HG02970 (cell line): ENCODE results near the gene ENTHD1.
"Not testable (repeated sequence)": the region's sequence is repeated elsewhere in the genome, so short reads cannot be mapped to it uniquely, and the experiment has no call there.

Experiments used
- ATAC-seq: cut with Tn5 transposase; IDR thresholded peaks from one replicate; pipeline ENCODE4 v1.9.1; 2021; ENCODE audit warnings: mild to moderate bottlenecking, moderate library complexity, moderate number of reproducible peaks; ENCODE audit not compliant: unreplicated experiment, low FRiP score

Gene ENTHD1

DNA sequence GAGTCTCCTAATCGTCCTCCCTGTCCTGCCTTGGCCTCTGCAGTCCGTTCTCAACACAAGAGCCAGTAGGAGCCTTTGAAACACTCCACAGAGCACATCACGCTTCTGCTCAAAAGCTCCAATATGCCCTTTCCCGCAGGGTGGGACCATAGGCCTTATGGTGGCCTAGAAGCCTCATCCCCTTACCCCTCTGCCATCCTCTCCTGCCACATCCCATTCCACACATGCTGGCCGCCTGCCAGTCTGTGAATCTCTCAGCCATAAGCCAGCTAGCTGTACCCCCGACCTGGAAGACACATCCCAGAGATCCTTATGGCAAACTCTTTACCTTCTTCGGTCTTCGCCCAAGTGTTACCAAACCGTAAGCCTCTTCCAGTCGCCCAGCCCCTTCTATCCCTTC, 157.8 kb downstream of the ENTHD1 start:
- no peak for ATAC-seq

GRCh38 chr22:39734866-39735265, 158.7 kb downstream of the ENTHD1 start:
- no peak for ATAC-seq

DNA sequence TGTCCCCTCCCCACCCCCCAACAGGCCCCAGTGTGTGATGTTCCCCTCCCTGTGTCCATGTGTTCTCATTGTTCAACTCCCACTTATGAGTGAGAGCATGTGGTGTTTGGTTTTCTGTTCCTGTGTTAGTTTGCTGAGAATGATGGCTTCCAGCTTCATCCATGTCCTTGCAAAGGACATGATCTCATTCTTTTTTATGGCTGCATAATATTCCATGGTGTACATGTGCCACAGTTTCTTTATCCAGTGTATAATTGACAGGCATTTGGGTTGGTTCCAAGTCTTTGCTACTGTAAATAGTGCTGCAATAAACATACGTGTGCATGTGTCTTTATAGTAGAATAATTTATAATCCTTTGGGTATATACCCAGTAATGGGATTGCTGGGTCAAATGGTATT, 159.5 kb downstream of the ENTHD1 start:
- ATAC-seq: not testable (repeated sequence)

DNA sequence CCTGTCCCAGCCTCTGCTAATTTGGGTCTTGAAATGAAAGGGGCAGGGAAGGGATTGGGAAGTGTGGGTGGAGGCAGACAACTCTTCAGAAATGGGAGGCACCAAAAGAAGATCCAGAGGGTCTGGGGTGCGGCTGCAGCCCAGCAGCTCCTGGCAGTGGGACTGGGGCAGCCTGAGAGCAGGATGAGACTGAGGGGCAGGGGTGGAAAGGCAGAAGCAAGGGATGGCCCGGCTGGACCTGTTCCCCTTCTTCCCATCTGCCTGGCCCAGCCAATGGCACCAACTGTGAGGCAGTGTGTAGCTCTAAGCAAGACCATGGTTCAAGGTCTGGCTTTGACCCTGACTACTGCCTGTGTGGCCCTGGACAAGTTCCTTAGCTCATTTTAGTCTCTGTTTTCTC, 160.4 kb downstream of the ENTHD1 start:
- ATAC-seq: no peak

DNA sequence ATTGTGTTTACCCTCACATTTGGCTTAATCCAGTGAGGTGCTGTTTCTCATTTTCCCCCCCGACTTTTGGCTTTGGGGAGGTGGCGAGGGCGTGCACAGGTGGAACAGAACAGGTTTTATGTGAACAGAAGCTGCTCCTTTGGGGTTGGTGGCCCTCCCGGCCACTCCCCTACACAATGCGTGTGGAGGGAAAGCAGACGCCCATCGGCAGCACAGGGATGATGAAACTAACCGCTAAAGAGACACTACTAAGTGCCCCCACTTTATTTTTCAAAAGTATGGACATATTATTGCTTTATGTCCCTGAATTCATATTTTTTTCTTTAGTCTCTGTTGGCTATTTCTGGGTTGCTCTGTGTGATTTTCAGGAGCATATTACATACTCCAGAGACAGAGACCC, 160.9 kb downstream of the ENTHD1 start:
- ATAC-seq: no peak

- no peak for ATAC-seq
These were observed 161.5 kb downstream of the ENTHD1 start for GRCh38 chr22:39731881-39732555.

DNA sequence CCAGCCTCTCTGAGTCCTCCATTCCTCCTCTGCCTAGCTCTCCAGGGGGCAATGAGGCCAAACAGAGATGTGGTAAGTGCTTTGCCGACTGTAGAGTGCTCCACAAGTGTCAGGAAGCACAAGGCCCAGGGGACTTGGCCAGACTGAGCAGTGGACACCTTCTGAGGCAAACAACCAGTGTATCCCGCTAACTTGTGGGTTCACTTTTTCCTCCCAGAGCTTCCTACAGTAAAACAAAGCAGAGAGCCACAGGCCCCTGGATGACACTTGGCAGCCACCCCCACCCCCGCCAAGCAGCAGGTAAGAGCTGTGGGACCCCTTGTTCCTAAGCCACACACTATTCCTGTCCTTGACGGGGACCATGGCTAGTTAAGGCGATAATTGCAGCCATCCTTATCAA, 162.1 kb downstream of the ENTHD1 start:
- ATAC-seq: no peak

- no peak for ATAC-seq
These were observed 164.2 kb downstream of the ENTHD1 start for GRCh38 chr22:39729141-39729934.

- ATAC-seq: no peak
These were observed 165.2 kb downstream of the ENTHD1 start for GRCh38 chr22:39728236-39728860.

DNA sequence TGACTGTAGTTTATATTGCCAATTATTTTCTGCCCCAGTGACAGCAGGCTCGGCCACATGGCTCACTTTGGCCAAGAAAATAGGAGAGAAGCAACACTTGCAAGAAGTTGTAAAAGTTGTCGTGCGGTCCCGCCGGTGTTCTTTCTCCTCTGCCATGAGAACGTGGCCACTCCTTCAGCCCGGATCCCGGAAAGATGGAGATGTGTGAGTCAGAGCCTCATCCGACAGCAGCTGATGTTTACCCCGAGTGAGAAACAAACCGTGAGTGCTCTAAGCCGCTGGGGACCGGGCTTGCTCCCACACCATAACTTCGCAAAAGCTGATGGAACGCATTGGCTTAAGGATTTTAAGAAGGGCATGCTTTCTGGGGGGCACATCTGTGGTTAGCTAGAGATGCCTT, 166.0 kb downstream of the ENTHD1 start:
- ATAC-seq: no peak

- no peak for ATAC-seq
These were observed 168.1 kb downstream of the ENTHD1 start for GRCh38 chr22:39725351-39726035.

- no peak for ATAC-seq
These were observed 168.7 kb downstream of the ENTHD1 start for GRCh38 chr22:39724857-39725256.

DNA sequence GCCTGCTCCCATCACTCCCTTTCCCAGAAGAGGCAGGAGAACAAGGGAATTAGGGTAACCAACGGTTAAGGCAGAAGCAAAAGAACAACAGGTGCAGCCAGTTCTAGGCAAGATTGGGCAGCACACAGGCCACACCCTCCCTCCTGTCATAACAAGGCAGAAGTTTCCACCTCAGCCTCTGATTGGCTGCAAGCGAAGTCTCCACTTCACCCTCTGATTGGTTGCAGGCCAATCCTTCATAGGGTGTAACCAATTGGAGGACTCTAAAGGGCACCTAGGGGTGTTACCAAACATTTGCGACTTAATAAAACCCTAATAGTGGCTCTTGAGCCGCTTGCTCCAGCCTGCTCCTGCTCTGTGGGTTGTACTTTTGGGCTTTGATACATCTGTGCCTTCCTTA, 169.2 kb downstream of the ENTHD1 start:
- no peak for ATAC-seq

- no peak for ATAC-seq
These were observed 169.6 kb downstream of the ENTHD1 start for GRCh38 chr22:39723899-39724351.

- ATAC-seq: no peak
These were observed 170.1 kb downstream of the ENTHD1 start for GRCh38 chr22:39723463-39723862.

GRCh38 chr22:39722501-39722900, 171.1 kb downstream of the ENTHD1 start:
- ATAC-seq: no peak

GRCh38 chr22:39722032-39722325, 171.6 kb downstream of the ENTHD1 start:
- ATAC-seq: no peak

- ATAC-seq: no peak
These were observed 172.1 kb downstream of the ENTHD1 start for GRCh38 chr22:39721206-39722031.

DNA sequence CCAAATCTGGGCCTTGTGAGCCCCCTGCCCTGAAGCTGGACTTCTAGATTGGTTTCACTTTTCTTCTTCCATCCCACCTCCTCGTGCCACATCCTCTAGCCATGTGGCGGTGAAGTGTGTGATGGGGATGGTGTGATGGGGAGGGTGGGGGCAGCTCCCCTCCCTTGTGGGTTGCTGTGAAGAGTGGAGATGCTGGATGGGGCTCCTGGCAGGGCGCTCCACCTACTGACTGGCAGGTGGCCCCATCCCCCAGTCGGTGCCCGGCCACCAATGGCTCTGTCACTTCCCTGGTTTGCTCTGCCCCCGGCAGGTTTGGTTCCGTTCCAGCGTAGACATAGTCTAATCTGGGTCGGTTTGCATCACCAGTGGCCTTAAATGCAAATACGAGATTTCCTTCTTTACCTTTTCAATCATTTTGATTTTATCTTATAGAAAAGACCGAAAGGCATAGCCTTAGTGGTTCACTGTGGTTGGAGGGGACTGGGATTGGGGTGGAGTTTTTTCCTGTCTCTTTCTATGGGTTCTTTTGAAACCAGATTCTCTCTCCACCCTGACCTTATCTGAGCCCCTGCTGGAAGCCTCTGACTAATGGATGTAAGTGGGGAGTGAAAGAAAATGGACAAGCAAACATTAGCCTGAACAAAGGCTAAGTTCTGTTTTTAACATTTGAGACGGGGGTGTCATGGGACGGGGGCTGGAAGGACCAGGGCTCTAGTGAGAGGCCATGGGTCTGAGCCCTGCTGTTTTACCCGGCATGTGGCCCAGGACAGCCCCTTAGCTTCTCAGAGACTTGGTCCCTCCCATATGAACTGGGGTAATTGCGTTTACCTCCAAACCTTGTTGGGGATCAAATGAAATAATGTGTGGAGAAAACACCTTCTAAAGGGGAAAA, 173.8 kb downstream of the ENTHD1 start:
- ATAC-seq: no peak
